HG03558 (cell line): ENCODE data around the gene CDC42BPG.
"Not testable (repeated sequence)": the region's sequence is repeated elsewhere in the genome, so short reads cannot be mapped to it uniquely, and the experiment has no call there.

ENCODE experiments used
- ATAC-seq: cut with Tn5 transposase; IDR thresholded peaks from one replicate; pipeline ENCODE4 v1.9.1; 2021; ENCODE audit warnings: moderate number of reproducible peaks; ENCODE audit not compliant: unreplicated experiment; ENCODE audit errors: extremely low read depth

Gene CDC42BPG

DNA sequence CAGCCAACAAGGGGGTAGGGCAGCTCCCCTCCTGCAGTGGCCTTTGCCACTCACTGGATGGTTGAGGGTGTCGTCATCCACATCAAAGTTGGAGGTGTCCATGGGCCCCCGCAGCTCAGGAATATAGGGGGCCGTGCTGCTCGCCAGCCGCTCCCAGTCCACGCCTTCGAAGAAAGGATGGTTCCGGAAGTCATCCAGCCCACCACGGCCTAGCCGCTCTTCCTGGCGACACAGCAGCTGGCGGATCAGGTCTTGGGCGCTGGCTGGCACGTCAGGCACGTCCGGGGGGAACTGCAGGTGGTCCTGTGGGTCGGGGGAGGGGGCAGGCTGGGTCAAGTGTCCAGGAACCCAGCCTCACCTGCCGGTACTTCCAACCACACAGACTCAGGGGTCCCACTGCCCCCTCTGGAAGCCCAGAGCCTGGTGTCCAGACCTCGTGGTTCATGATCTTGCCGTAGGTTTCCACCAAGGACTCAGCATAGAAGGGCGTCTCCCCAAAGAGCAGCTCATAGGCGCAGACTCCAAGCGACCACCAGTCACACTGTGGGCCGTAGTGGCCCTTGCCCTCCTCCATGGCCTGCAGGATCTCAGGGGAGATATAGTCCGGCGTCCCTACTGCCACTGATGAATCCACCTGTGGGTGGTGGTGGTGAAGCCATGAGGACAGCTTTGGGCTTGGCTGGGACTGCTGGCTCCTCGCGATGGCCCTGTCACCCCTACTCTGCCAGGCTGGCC lies 5.7 kb downstream of the CDC42BPG start:
- no peak for ATAC-seq

DNA sequence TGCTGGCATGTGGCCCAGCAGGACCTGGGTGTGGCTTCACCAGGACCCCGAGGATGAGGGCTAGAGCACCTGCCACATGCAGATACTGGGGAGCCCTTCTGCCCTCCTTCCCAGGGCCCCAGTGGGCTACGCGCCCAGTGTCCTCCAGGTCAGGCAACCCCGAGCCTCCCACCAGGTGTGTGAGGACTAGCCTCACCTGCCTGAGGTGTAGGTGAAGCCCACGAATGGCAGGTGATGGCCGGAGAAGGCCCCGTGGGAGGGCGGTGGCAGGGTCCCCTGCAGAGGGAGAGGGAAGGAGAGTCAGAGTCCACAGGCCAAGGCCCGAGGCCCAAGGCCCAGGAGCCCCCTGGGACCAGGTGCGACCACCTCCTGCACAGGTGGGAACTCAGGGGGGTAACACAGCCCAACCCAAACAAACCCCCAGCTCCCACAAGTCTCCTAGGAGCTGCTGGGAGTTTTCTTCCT lies 6.5 kb downstream of the CDC42BPG start:
- no peak for ATAC-seq

DNA sequence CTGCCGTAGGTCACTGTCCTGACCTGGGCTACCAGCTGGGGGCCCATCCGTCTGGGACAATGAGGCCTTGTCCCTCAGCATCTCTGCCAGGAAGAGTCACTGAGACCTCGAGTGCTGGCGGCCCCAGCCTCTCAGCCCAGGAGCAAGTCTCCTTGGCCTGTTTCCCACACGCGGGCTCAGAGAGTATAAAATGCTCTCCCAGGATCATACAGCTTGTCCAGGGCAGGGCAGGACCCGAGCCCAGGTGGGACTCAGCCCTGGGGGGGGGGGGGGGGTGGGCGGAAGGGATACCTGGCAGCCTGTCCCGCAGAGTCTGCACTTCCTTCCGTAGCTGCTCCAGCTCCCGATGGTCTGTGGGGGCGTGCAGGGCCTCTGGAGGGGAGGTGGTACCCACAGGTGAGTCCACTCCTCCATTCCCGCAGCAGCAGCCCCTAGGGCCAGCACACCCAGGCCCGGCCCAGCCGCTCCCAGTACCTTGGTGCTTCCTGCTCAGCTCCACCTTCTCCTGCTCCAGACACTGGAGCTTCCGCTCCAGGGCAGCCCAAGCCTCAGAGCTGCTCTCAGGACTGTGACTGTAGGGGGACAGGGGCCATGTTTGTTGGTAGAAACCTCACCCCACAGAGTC lies 7.9 kb downstream of the CDC42BPG start:
- ATAC-seq, result no peak

DNA sequence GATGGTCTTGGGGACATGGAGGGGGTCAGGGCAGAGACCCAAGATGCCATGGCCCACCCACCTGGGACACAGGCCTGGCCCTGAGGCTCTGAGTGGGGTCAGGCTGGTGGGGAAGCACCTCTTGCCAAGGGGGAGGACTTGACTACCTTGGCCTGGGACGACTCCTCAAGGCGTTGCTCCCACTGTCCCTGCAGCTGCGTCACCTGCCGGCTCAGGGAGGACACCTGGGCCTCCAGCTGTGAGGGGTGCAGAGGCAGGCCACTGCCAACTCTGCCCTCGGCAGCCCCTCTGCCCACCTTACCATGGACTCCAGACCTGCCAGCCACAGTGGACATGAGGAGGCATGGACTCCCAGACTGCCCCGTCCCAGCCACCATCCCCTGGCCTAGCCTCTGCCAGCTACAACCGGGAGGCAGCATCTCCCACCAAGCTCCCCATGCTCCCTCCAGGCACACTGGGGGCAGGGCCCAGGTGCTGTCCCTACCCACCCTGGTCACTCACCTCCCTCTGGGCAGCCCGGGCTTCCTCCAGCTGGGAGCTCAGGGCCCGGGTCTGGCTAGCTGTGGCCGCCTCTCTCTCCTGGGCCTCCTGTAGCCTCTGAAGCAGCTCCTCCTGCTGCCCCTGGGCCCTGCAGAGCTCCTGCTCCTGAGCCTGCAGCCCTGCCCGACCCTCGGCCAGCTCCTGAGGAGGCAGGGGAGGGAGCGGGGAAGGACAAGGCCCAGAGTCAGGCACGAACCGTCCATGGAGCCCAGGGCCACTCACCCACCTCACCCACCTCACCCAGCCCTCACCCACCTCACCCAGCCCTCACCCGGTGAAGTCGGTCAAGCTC lies 8.6 kb downstream of the CDC42BPG start:
- ATAC-seq, result no peak

DNA sequence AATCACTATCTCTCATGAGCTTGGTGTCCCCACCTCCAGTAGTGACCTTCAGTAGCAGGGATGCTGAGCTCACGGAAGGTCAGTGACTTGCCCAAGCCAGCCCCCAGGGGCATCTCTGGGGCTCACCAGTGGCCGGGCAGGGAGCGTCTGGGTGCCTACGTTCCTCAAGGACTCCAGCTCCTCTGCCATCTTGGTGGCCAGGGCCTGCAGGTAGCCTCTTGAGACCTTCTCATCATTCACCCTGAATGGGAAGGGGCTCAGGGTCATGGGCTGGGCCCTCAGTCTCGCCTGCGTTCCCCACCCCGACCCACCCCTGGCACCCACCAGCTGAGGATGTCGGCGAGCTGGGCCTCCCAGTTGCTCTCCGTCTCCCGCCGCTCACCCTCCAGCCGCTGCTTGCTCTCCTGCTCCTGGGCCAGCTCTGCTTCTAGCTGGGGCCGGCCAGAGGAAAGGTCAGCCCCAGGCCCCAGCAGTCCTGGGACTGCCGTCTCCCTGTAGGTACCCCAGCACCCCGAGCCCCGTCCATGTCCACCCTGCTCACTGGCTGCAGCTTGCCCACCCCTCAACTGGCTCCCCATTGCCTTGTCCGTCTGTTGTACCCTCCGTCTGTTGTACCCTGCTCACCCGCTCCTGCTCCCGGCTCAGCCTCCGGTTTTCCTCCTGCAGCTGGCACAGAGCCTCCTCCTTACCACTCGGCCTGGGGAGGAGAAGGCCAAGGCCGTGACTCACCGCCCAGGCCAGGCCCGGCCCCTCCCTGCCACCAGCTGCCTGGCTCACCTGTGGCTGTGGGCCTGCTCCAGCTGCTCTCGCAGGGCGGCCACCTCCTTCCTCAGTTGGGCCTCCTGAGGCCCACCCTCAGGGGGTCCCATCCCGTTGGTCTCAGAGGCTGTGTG lies 9.5 kb downstream of the CDC42BPG start:
- ATAC-seq, result no peak

DNA sequence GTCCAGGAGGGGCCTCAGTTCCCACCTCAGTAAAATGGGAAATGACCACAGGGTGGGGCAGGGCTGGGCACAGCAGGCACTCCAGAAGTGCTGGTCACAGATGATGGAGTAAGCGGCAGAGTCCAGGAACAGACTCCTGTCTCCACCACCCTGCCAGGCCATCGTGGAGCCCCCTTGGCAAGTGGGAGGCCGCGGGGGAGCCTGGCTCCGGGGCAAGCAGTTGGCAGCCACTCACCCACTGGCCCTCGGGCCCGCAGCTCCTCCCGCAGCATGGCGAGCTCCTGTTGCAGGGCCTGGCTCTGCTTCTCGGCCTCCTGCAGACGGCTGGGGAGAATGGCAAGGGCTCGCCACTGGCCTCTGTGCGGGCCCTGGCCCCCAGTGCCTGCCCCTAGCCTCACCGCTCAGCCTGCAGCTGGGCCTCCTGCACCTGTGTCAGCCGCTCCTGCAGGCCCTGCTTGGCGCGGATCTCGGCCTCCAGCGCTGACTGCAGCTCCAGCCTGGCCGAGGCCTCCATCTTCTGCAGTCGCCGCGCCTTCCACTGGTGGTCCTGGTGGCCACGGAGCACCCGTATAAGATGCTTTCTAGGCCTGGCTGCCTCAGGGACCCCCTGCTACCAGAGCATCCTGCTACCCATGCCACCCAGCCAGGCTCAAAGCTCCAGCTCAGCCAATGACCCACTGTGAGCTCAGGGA lies 10.3 kb downstream of the CDC42BPG start:
- no peak for ATAC-seq

DNA sequence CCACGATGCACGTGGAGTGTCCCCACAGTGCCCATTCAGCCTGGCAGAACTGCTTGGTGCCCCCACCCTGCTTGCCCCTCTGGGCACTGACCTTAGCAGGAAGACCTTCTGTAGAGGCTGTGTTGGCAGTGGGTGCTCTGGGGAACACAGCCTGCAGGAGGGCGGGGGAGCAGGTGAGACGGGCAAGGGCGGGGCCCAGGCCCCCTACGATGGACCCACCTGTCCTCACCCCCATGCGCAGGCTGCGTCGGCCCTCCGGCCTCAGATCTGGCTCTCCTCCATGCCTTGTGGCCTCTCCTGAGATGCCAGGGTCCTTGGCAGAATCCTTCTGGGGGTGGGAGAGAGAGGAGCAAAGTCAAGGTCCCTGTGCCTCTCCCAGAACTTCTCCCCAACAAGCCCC lies 10.9 kb downstream of the CDC42BPG start:
- no peak for ATAC-seq

DNA sequence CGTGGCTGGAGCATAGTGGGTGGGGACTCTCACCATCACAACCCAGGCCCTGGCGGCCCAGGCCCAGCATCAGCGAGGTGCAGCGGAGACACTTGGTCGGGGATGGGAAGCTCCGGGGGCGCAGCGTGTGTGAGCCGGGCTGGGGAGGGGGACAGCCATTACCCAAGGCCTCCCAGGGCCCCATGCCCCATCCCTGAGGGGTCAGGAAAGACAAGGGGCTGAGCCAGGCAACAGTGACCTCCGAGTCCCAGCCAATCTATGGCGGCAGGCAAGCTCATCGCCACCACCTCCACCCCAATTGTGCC lies 11.3 kb downstream of the CDC42BPG start:
- ATAC-seq, result no peak

DNA sequence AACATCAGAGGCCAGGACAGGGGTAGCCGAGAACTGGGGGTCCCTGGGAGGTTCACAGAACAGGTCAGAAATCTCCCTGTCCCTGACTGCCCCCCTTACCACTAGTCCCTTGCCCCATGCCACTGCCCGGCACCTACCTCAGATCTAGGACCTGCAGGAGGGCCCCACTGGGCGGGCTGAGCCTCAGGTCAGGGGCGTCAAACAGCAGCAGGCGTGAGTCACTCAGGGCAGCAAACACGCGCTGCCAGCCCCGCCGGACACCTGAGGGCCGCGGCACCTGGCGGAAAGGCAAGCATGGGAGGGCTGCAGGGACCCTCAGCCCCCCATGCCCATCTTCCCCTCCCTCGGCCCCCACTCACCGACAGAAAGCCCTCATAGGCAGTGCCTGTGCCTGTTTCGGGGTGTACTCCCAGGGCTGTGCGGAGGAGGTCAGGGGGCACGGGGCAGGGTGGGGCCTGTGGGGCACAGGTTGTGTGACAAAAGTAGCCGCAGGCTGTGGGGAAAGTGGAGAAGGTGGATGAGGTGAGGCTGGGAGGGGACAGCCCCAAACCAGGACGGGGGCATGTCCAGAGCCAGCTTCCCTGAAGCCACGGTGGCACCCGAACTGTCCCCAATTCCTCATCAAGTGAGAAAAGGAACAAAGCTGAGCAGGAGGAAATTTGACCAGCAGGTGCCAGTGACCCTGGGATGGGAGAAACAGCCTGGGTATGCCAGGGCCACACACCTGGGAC lies 11.8 kb downstream of the CDC42BPG start:
- no peak for ATAC-seq

DNA sequence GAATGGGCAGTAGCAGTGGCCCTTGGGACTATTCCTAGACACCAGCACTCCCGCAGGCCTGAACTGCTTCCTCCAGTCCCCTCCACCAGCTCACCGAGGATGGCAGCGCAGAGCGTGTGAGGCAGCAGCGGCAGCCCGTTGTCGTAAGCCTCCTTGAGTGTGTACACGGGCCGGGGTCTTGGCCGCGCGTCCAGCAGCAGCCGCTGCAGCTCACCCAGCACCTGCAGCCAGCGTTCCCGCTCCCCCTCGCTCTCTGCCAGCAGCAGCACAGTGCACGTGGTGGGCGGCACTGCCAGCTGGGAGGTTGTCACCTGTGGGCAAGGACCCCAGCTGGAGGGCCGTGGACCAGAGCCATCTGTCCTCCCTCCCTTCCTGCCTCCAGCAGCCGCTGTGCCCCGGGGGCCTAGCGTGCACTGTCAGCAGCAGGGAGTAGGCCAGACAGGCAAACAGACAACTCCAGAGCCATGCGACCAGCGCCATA lies 13.0 kb downstream of the CDC42BPG start:
- no peak for ATAC-seq

DNA sequence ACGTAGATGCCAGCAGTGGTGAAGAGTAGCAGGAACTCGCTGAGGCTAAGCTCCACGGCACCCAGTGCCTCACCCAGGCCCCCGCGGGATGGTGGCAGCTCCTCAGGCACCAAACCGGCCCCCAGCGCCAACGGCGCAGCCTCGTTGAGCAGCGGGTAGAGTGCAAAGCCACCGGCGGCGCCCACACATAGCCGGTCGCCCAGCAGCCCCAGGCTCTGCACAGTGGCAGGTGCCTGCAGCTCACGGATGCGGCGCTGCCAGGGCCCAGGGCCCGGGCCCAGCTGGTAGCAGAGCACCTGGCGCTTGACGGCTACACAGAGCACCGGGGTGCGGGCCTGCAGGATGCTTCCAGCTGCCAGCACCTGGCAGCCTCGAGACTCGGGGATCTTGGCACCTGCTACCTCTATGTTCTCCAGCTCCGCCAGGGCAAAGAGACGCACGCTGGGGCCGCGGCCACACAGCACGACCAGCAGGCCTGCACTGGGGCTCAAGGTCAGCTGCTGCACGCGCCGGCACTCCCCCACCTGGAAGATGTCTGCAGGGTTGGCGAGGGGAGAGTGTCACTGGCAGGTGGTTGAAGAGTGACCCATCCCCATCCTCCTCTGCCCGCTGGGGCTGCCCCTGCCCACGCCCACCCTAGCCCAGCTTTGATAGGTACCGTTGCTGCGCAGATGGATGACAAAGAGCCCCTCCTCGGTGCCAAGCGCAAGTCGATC lies 14.8 kb downstream of the CDC42BPG start:
- ATAC-seq, result no peak

DNA sequence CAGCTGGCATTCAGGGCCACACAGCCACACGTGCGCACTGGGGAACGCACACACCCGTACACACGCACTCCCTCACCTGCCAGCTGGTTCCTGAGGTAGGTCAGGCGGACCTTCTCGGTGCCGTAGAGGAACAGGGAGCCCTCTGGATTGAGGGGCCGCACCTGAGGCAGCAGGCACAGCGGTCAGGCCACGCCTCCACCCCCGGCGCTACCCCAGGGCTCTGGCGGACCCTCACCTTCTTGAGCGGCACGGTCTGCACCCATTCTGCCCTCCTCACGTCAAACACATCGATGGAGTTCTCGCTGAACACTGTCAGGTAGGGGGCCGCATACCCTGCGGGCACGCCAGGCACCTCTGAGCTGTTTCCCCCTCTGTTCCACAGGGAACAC lies 17.0 kb downstream of the CDC42BPG start:
- no peak for ATAC-seq

DNA sequence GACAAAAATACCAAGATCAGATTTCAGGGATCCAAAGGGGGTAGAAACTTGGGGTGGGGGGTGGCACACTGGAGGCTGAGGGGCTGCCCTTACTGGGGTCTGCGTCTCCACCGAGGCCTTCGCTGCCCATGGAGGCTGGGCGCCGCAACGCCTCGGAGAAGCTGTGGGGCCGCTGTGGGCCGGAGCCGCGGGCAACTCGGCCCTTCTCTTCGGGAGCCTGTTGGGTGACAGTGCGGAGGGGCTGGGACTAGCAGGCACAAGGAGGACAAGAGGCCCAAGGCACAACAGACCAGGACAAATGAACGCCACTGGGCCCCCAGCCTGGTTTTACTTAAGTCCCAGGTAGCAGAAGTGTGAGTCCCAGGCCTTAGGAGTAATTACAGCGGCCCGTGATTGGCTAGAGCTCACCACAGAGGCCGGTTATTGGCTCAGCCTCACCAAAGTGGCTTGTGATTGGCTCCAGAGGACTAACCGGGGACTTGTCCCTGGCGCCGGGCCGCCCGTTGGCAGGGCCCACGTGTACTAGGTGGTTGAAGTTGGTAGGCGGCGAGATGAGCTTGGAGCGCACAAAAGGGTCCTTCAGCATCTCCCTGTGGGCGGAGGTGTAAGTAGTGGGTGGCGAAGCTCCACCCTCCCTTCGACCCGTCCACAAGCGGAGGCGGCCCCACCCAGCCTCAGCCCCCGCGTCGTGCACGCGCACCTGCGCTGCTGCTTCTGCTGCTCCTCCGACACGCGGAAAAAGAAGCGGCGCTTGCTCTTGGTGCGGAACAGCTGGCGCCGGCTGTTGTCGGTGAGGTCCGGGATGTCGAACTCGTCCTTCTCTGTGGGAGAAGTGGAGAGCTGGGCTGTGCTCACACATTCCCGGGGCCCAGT lies 17.6 kb downstream of the CDC42BPG start:
- no peak for ATAC-seq

DNA sequence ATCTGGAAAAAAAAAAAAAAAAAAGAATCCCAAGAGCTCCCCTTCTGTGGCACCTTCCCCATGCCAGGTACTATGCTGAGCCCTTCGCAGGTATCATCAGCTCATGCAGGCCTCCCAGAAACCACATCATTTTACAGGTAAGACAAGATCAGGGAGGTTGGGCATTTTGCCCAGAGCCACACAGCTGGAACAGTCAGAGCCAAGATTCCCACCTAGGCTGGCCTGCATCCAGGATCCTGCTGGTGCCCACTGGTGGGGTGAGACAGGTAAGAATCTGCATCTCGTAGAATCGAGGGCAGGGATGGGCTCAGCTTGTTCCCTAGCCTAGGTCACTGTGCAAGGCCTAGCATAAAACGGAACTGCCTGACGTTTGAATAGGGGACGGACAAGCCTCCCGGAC lies 18.4 kb downstream of the CDC42BPG start:
- no peak for ATAC-seq

DNA sequence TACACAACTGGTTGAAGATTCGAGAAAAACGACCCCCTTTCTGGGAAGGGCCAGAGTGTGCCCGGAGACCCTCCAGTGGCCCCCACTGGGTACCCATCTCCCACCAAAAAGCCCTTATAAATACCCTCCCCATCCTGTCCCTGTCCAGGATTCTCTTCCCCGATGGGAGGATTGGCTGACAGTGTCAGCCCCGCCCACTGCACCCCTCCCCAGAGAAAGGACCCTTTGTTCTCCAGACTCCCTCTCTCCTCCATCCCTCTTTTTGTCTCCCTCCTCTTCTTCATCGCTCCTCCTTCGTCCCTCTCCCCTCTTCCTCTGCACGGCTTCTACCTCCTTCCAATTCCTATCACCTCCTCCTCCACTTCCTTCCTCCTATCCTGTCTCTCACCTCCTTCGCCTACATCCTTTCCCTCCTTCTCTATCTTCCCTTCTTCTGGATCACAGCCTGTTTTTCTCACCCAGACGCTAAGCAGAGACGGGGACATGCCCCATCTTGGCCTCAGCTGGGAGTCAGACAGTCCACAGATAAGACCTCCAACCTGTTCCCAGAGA lies 20.8 kb downstream of the CDC42BPG start:
- ATAC-seq, result no peak

DNA sequence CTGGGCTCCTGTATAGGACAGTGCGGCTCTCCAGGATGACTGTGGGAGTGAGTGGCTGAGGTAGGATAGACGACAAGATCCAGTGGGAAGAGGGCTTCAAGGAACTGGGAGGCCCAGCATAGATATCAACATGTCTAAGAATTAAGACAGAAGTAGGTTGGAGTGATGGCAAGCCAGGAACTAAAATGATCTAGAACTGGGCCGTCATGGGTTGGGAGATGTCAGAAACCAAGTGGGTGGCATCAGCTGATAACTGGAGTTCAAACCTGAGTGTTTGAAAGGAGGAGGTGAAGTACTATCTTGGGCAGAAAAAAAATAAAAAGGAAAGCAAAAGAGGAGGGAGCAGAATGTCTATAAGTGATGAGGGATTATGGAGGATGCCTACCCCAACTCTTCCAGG lies 27.0 kb downstream of the CDC42BPG start:
- no peak for ATAC-seq

DNA sequence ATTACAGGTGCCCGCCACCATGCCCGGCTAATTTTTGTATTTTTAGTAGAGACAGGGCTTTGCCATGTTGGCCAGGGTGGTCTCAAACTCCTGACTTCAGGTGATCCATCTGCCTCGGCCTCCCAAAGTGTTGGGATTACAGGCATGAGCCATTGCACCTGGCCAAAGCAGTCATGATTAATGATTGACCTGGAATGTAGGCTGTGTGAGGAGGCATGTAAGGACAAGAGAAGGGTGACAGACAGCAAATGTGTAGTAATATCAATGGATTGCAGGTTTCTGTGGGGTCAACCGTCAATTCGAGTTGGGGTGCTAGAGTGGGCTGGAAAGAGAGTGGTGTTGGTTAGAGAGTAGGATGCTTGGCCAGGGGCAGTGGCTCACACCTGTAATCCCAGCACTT lies 29.0 kb downstream of the CDC42BPG start:
- not testable (repeated sequence) for ATAC-seq
